GM18858 (cell line): Measurements from ENCODE around the gene IPP.
A peak's percentile ranks its signal among the peaks of the same experiment; 100 is the strongest.
"Not testable (repeated sequence)": the region's sequence is repeated elsewhere in the genome, so short reads cannot be mapped to it uniquely, and the experiment has no call there.

ENCODE experiments used
- ATAC-seq: cut with Tn5 transposase; IDR thresholded peaks from one replicate; pipeline ENCODE4 v1.9.1; 2021; ENCODE audit not compliant: unreplicated experiment

IPP gene

GRCh38 chr1:45750298-45751038, at the start of gene IPP:
Gene IPP, minus strand, starts transcription at chr1:45750653. Its CDS starts 4,242 bp downstream, at chr1:45746411.
- ATAC-seq, result peak; percentile 90

DNA sequence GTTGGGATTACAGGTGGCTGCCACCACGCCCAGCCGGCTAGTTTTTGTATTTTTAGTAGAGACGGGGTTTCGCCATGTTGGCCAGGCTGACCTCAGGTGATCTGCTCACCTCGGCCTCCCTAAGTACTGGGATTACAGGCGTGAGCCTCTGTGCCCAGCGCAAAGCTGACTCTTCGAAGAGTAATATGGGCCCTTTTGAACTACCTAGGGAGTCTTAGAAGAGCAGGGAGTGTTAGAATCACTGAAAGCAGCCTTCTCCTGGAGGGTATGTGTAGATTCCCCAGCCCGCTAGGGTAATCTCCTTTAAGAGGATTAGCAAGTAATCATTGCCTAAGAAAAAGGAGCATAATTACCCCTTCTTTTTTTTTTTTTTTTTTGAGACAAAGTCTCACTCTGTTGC, 46.5 kb upstream of the IPP start:
- no peak for ATAC-seq

- ATAC-seq, result no peak
Measured at GRCh38 chr1:45796381-45796780, 45.9 kb upstream of the IPP start.

DNA sequence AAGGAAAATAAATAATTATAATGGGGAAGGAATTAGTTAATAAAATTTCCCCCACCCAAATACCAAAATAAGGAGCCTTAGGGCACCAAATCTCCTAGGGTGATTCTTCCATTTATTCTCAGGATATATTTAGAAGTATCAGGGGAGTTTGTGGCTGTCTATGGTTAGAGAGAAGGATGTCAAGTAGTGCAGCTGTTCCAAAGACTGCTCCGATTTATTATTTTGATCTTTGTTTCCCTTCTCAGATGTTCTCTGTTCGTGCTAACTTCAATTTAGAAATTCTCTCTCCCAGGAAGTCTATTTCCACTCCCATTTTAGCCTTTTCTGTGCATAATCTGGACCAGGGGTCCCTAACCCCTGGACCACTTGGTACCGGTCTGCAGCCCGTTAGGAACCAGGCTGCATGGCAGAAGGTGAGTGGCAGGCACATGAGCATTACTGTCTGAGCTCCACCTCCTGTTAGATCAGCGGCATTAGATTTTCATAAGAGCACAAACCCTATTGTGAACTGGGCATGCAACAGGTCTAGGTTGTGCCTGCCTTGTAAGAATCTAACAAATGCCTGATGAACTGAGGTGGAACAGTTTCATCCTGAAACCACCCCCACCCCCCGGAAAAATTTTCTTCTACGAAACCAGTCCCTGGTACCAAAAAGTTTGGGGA, 43.6 kb upstream of the IPP start:
- ATAC-seq, result no peak

GRCh38 chr1:45792744-45793143, 42.3 kb upstream of the IPP start:
- ATAC-seq, result no peak

- no peak for ATAC-seq
Measured at GRCh38 chr1:45789601-45790000, 39.1 kb upstream of the IPP start.

DNA sequence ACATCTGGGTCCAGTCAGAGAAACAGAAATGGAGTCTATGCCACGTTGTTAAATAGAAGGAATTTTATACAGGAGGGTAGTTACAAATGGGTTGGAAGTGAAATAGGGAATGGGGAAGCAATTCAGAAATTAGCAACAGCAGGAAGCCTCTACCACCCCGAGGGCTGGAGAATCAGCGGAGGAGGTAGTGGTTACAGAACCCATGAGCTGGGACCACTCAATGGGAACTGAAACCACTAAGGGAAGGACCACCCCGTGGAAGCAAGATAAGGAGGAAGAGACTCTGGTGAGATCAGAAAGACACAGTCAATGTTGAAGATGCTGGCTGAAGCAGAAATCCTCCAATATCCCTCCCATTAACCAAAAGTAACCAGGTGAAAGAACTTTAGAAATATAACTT, 37.5 kb upstream of the IPP start:
- no peak for ATAC-seq

- no peak for ATAC-seq
Measured at GRCh38 chr1:45785583-45785982, 35.1 kb upstream of the IPP start.

GRCh38 chr1:45775794-45776193, 25.3 kb upstream of the IPP start:
- ATAC-seq, result no peak

DNA sequence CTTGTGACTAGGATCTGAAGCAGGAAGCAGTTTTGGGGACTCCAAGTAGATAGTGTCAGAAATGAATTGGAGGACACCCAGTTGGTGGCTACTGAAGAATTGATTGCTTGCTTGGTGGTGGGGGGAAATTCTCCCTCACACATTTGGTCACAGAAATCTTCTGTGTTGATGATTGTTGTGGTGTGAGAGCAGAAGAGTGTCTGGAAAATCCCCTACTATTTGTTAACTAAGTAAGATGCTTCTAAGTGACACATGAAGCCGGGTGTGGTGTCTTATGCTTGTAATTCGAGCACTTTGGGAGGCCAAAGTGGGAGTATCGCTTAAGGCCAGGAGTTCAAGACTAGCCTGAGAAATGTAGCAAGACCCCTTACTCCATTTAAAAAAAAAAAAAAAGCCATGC, 22.5 kb upstream of the IPP start:
- no peak for ATAC-seq

- no peak for ATAC-seq
Measured at GRCh38 chr1:45769261-45769932, 18.9 kb upstream of the IPP start.

GRCh38 chr1:45767035-45767434, 16.6 kb upstream of the IPP start:
- ATAC-seq, result no peak

DNA sequence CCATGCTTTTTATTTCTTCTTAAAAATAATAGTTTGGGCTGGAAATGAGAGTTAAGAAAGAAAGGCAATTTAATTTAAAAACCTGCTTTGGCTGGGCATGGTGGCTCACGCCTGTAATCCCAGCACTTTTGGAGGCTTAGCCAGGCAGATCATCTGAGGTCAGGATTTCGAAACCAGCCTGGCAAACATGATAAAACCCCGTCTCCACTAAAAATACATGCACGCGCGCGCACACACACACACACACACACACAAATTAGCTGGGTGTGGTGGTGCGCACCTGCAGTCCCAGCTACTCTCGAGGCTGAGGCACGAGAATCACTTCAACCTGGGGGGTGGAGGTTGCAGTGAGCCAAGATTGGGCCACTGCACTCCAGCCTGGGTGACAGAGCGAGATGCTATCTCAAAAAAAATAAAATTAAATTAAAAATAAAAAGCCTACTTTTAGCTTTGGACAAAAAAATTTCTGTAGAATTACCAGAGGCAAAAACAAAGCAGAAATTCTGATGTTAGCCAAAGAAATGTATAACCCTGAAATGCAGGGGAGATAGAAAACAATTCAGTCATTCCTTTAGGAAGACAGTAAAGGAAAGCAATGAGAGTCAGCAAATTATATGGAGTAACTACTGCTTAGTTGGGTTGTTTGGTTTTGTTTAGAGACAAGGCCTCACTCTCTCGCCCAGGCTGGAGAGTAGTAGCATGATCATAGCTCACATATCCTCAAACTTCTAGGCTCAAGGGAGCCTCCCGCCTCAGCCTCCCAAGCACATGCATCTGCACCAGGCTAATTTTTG, 15.7 kb upstream of the IPP start:
- ATAC-seq, result no peak

DNA sequence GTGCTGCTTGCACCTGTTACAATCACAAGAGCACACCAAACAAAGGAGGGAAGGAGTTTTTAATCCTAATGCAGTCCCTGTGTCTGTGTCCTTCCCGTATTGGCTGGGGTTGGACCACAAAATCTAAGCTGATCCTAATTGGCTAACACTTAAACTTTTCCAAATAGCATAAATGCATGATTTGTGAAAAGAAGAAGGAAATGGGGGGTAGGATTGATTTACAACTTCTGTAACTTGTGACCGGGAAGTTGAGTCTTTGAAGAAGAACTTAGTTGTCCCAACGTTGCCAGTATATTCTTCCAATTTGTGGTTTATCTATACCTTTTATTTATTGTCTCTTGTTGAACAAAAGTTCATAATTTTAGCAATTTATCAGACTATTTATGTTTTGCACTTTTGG, 11.8 kb upstream of the IPP start:
- no peak for ATAC-seq

- no peak for ATAC-seq
Measured at GRCh38 chr1:45755697-45756096, 5.2 kb upstream of the IPP start.

- no peak for ATAC-seq
Measured at GRCh38 chr1:45753248-45754037, 3.0 kb upstream of the IPP start.

GRCh38 chr1:45752441-45753052, 2.1 kb upstream of the IPP start:
- ATAC-seq, result no peak

- ATAC-seq, result no peak
Measured at GRCh38 chr1:45752014-45752413, 1.6 kb upstream of the IPP start.

DNA sequence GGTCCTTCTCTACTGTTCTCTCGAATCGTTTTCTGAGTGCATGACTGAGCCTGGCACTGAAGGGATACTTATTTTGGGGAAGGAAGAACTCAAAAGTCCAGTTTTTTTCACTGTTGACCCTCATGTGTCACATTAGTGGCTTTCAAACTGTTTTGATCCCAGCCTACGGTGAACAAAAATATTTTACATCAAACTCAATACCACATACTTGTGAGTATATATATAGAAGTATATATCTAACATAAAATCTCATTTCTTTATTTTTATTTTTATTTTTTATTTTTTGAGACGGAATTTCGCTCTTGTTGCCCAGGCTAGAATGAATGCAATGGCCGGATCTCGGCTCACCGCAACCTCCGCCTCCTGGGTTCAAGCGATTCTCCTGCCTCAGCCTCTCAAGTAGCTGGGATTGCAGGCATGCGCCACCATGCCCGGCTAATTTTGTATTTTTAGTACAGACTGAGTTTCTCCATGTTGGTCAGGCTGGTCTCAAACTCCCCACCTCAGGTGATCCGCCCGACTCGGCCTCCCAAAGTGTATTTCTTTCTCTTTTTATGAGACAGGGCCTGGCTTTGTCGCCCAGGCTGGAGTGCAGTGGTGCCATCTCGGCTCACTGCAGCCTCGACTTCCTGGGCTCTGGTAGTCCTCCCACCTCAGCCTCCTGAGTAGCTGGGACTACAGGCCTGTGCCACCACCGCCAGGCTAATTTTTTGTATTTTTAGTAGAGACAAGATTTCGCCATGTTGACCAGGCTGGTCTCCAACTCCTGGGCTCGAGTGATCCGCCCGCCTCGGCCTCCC, 786 bp upstream of the IPP start:
- not testable (repeated sequence) for ATAC-seq
